ENCODE results near the gene PRCP.

Gene PRCP

GRCh38 chr11:82828472-82828871, 71.8 kb downstream of the PRCP start:
- no peak for DNase-seq (ENCODE audit: low read depth)

GRCh38 chr11:82826526-82826925, 73.7 kb downstream of the PRCP start:
- no peak for DNase-seq (ENCODE audit: low read depth)

DNA sequence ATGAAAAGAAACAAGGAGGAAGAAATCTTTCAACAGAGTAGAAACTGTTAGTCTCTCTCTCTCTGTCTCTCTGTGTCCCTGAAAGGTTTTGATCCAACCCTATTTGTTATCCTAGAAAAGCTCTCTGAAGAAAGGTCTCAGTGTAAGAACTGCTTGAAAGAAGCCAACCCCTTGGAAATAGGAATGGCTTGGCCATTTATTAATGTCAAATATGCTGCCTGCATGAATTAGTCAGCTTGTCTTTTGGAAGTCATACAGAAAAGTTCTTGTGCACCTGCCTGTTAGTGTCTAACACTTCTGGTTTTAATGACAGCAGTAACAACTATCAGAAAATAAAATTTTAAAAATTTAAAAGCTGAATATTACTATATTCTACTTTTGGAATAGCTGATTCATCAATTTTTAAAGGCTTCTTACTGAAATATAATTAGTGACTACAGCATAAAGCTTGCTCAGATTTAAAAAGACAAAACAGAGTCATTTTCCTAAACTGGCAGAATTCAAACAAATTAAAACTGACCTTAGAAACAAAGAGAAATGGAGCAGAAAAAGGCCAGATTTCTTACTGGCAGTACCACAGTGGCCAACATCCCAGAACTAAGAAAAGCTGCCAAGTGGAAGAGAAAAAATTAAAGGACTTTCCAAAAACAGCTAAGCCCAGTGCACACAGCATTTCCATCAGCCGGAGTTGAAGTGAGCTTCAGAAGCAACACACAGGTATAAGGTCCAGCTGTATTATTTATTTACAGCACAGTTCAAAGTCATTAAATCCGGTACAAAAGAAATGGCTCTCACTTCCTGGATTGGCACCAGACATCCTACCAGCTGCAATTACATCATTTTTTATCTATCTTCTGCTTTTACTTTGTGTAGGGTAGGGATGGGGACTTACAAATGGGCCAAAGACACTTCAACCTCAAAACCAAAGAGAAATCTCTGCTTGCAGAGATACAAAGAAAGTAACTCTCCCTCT, 76.3 kb downstream of the PRCP start:
- DNase-seq (ENCODE audit: low read depth): no peak

DNA sequence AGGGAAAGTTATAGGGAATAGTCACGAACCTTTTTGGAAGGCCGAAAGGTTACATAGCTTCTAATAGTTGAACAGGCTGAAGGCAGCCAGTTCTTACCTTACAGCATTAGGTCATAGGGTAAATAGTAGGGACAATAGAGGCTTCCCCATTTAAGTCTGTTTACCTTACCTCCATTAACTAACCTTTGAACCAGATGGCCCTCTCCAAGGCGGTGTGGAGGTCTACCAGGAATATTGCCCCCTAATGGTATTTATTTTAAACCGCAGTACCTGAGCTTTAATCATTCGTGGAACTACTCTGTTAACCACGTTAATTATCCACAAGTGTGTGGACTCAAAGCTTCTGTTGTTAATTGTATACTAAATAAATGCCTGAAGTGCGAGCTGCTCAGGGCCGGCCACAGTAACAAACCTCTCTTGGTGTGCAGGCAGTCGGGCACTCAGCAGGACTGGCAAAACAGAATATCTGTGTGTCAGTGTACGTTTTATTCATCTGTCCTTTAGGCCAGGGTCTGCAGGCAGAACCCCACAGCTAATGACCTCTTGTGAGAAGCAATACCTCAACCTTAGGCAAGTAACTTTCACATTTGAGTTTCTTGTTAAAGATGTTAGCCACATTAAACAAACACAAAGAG, 81.7 kb downstream of the PRCP start:
- no peak for DNase-seq (ENCODE audit: low read depth)

GRCh38 chr11:82815406-82815805, 84.8 kb downstream of the PRCP start:
- no peak for DNase-seq (ENCODE audit: low read depth)

- no peak for DNase-seq (ENCODE audit: low read depth)
These were observed 85.9 kb downstream of the PRCP start for GRCh38 chr11:82814379-82814778.

DNA sequence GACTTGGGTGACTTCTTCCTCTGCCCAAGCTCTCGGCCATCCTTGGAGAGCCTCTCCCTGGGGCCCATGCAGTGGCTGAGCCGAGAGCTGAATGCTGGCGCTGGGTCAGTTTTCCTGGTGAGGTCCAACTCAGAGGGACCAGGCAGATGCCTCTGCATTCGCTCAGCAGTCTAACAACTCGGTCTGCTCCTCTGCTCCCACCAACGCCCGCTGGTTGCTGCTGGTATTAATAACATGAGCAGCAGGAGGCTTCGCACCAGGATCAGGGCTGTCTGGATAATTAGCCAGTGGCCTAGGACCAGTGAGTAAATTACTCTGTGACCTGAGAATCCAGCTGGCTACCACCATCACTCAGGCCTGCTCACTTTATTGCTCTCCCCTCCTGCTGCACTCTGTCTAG, 88.9 kb downstream of the PRCP start:
- no peak for DNase-seq (ENCODE audit: low read depth)

- DNase-seq (ENCODE audit: low read depth): no peak
These were observed 89.5 kb downstream of the PRCP start for GRCh38 chr11:82810738-82811137.

DNA sequence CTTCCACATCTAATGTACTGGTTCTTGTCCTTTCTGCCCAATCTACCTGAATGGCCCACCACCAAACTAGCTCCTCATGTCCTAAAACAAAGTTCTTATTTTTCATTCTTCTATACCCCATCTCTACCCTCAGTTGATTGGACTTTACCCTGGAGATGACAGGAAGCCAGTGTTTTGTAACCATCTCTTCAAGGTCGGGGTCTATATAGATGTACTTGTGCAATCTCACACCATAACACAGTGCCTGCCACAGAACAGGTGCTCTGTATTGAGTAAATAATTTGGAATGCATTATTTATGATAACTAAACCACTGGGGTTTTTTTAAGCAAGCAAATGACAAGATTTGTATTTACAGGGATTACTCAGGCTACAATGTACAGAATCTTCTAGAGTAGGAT, 89.9 kb downstream of the PRCP start:
- DNase-seq (ENCODE audit: low read depth): no peak

DNA sequence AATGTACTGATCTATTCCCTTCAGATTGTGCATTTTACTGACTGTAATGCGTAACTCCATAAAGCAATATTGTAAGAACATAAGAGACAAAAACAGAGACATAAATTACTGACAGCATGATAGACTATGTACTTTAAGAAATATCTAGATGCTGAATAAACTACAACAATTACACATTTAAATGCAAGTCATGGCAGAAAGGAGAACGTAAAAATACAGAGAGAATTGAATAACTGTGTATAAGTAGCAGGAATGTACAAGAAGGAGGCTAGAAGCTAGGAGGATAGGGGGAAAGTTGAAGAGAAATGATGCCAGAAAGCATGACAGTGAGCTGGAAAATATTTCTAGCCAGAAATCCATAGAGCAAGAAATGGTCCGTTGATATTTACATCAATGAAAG, 92.6 kb downstream of the PRCP start:
- no peak for DNase-seq (ENCODE audit: low read depth)

- DNase-seq (ENCODE audit: low read depth): no peak
These were observed 97.5 kb downstream of the PRCP start for GRCh38 chr11:82802710-82803109.

DNA sequence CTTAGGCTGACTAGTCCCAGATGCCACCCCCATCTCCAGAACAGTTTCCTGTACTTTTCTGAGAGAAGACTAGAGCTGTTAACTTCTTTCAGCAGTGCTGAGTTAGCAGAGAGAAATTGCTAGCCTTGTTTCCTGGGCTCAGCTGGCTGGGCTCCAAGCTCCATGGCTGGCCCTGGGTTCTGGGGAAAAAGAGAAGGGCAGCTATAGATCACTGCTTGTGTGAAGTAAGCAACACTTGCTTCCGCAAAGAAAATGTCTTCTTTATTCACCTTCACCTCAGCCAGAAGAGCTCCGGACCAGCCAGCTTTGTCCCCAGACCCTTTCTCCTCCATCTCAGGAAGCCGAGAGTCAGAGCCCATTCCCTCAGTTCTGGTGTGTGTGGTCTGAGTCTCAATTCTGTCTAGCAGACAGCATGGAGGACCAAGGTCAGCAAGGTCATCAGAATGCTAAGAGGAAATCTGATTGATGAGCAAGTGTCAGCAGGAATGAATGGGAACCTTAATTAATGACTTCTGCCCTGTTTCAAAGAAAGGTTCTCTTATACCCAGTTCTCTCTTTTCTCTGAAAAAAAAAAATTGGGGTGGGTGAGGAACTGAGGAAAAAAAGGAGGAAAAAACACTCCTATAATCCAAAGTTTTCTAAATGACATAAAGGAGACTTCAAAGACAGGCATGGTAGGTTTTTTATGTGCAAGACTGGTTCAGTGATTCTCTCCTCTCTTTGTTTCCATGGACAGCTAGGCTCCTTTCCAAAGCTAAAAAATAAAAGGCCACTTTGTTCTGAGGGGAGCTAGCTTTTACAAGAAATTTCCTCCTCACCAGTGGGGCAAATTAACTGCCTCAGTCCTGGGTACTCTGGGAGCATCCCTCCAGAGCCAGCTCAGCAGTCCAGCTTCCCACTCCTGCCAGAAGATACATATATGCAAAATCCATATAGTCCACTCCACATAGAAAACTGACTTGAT, 103.0 kb downstream of the PRCP start:
- DNase-seq (ENCODE audit: low read depth): no peak

- DNase-seq (ENCODE audit: low read depth): no peak
These were observed 105.7 kb downstream of the PRCP start for GRCh38 chr11:82794490-82794889.

- no peak for DNase-seq (ENCODE audit: low read depth)
These were observed 107.2 kb downstream of the PRCP start for GRCh38 chr11:82792822-82793569.

DNA sequence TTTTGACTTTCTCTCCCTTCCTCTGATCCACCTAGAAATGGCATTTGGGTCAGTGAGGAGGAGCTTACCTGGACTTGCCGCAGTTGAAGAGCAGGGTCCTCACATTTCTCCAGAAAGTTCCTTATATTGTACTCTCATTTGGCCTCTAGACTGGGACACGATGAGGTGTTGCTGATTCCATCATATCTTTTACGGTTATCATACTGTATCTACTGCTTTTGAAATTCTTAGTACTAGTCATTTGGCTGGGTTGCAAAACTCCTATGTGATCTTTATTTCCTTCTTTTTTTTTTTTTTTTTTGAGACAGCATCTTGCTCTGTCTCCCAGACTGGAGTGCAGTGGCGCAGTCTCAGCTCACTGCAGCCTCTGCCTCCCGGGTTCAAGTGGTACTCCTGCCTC, 107.9 kb downstream of the PRCP start:
- DNase-seq (ENCODE audit: low read depth): no peak

GRCh38 chr11:82791779-82792178, 108.5 kb downstream of the PRCP start:
- no peak for DNase-seq (ENCODE audit: low read depth)

DNA sequence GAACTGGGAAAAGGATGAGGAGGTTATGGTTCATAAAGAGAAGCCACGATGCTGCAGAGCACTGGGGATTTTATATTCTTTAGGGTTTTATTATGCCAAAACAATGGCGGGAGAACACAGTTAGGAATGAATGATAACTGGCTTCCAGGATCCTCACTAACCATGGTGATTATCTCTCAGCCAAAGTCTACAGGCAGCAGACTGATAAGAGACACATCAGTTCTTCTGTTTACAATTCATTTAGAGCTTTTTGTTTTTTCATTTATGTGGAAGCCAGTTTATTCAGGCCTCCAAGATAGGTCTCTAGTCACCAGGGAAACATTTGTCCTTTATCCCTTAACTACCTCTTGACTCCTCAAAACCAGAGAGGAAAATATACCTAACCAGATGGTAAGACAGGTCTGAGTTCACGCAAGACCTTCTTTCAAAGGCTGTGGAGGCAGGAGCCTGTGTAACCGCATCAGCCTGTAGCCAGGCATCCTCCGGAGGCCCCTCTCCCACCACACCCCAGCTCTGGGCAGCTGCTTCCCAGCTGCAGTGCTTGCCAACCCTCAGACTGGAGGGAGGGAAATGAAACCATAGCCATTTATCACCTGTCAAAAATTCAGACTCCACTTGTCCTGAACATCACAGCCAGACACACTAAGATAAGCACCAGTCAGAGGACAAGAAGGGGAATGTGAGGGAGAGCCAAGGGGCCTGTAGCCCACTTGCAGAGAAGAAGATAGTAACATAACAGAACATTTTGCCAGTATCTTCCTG, 109.3 kb downstream of the PRCP start:
- DNase-seq (ENCODE audit: low read depth): no peak

- no peak for DNase-seq (ENCODE audit: low read depth)
These were observed 112.2 kb downstream of the PRCP start for GRCh38 chr11:82787981-82788380.

DNA sequence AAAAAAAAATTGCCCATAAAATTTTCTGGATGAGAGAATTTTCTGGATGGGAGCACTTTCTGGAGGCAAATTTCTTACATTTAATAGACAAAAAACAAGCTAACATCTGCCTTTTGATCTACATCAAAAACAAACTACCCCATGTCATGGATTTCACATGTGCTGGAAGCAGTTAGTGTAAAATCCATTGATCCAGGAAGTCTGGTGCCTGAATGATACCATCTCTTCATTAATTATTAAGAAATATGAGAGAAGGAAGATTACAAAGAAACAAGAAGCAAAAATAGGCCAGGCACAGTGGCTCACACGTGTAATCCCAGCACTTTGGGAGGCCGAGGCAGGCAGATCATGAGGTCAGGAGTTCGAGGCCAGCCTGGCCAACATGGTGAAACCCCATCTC, 113.4 kb downstream of the PRCP start:
- no peak for DNase-seq (ENCODE audit: low read depth)

DNA sequence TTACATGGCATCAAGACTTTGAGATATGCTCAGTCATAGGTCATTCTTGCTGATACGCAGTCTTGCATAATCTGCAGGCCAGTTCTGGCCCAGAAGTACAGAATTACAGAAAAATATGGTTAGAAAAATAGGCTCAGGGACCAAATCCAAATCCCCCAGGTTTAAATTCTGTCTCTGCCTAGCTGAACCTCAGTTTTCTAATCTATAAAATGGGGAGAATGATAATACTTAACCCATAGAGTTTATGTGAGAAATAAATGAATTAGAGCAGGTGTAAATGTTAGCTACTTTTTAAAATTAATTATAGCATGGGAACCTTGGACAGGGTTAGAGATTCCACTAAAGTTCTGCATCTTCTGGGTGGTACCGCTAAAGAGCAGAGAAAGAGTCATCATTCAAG, 114.2 kb downstream of the PRCP start:
- DNase-seq (ENCODE audit: low read depth): no peak

DNA sequence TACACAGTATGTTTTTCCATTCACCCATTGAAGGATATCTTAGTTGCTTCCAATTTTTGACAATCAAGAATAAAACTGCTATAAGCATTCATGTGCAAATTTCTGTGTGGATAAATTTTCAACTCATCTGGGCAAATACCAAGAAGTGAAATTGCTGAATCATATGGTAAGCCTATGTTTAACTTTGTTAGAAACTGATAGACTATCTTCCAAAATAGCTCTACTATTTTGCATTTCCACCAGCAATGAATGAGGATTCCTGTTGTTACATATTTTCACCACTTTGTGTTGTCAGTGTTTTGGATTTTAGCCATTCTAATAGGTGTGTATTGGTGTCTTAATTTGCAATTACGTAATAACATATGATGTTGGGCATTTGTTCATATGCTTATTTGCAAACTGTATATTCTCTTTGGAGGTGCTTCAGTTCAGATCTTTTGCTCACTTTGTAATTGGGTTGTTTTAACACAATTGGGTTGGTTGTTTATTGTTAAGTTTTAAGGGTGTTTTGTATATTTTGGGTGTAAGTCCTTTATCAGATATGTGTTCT, 117.3 kb downstream of the PRCP start:
- DNase-seq (ENCODE audit: low read depth): no peak

Data from stimulated activated CD8-positive, alpha-beta memory T cell treated with anti-CD3 and anti-CD28 coated beads, Interleukin-15, amount 100 ng/mL, for 1 hour (primary cell).